ENCODE results near the gene SEC23B.

DNA sequence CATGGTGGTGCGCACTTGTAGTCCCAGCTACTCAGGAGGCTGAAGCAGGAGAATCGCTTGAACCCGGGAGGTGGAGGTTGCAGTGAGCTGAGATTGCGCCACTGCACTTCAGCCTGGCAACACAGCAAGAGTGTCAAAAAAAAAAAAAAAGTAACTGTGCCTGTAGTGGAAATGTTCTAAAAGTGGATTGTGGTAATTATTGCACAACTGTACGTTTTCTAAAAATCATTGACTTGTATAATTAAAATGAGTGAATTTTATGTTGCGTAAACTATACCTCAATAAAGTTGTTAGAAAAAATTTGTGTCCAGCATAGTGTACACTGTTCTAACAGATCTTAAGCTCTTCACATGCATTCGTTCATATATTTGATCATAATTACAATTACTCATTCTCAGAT lies 5.5 kb downstream of the SEC23B start:
- TF ChIP-seq TAF1 (IDR thresholded peaks at IDR 0.05; ENCODE audit: borderline replicate concordance, insufficient read depth, low read length) (no peak), POLR2AphosphoS5 (IDR thresholded peaks at IDR 0.05; ENCODE audit: low read depth, low read length) (no peak), SIN3A (IDR thresholded peaks at IDR 0.05; ENCODE audit: borderline replicate concordance, insufficient read depth, low read length) (no peak)
- TF ChIP-seq, protein P1, sequence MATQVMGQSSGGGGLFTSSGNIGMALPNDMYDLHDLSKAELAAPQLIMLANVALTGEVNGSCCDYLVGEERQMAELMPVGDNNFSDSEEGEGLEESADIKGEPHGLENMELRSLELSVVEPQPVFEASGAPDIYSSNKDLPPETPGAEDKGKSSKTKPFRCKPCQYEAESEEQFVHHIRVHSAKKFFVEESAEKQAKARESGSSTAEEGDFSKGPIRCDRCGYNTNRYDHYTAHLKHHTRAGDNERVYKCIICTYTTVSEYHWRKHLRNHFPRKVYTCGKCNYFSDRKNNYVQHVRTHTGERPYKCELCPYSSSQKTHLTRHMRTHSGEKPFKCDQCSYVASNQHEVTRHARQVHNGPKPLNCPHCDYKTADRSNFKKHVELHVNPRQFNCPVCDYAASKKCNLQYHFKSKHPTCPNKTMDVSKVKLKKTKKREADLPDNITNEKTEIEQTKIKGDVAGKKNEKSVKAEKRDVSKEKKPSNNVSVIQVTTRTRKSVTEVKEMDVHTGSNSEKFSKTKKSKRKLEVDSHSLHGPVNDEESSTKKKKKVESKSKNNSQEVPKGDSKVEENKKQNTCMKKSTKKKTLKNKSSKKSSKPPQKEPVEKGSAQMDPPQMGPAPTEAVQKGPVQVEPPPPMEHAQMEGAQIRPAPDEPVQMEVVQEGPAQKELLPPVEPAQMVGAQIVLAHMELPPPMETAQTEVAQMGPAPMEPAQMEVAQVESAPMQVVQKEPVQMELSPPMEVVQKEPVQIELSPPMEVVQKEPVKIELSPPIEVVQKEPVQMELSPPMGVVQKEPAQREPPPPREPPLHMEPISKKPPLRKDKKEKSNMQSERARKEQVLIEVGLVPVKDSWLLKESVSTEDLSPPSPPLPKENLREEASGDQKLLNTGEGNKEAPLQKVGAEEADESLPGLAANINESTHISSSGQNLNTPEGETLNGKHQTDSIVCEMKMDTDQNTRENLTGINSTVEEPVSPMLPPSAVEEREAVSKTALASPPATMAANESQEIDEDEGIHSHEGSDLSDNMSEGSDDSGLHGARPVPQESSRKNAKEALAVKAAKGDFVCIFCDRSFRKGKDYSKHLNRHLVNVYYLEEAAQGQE (IDR thresholded peaks at IDR 0.05; ENCODE audit: insufficient read depth in 1 of 2, low read depth in 2 of 2, low read length in 2 of 2), result no peak

Measured in PFSK-1 (cell line).